GM12801 (cell line): ENCODE results near the gene MTTP.

Source experiments
- CTCF ChIP-seq: IDR thresholded peaks from one replicate; pipeline ENCODE4 v1.5.1; 2011; ENCODE audit warnings: control low read depth; ENCODE audit not compliant: insufficient read length; ENCODE audit errors: extremely low read depth

The MTTP gene

GRCh38 chr4:99615170-99615820 lies 40.7 kb downstream of the MTTP start:
- no peak for TF ChIP-seq CTCF

GRCh38 chr4:99617374-99617773 lies 42.8 kb downstream of the MTTP start:
- TF ChIP-seq CTCF = no peak

DNA sequence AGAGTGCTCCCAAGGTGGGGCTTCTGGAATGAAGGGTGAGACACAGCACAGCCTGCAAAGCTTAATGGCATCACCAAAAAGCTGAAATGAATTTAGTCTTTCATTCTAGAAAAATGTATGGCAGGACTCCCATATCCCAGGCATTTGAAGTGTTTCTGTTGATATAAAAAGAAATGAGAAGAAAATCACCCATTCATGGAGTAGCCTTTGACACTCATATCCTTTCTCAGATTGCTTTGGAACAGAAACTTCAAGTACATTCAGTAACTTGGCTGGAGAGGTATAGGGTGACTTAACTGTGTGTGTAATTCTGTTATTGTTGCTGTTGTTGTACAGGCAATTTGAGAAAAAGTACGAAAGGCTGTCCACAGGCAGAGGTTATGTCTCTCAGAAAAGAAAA lies 47.7 kb downstream of the MTTP start:
- no peak for TF ChIP-seq CTCF

- TF ChIP-seq CTCF = no peak
Observed at GRCh38 chr4:99624141-99624719, 49.6 kb downstream of the MTTP start.

DNA sequence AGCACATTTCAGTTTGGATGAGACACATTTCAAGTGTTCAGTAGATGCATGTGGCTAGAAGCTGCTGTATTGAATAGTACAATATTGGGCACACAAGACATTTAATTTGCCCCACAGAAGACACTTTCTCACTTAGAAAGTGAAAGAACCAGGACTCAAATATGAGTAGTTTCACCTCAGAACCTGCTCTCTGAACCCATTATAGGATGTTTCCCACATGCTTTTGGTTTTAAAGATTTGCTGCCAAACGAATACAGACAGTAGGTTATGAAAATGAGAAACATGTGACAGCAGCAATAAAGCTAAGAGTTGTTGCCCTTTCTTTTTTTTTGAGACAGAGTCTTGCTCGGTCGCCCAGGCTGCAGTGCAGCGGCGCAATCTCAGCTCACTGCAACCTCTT lies 50.7 kb downstream of the MTTP start:
- no peak for TF ChIP-seq CTCF

GRCh38 chr4:99628040-99628439 lies 53.4 kb downstream of the MTTP start:
- no peak for TF ChIP-seq CTCF

GRCh38 chr4:99629962-99630554 lies 55.4 kb downstream of the MTTP start:
- TF ChIP-seq CTCF = no peak
